Hepatocyte (in vitro differentiated cells): ENCODE results near the gene CEACAM8. TPM values are rescaled to one million over a fixed set of nuclear protein-coding genes. Genes with fewer than 3 reads are reported as not detected.

Source experiments
- DNase-seq: peaks from one replicate; pipeline ENCODE4 v3.0.0-alpha.2; 2016; ENCODE audit warnings: low spot score
- H2AFZ ChIP-seq: fragments of 200-600 bp; sonication (generic); 2 replicates; pipeline ENCODE4 v1.6.0; 2016; ENCODE audit warnings: antibody characterized with exemption, mild to moderate bottlenecking
- H3K27ac ChIP-seq: fragments of 200-600 bp; sonication (generic); 2 replicates; pipeline ENCODE4 v1.5.1; 2016; ENCODE audit warnings: mild to moderate bottlenecking
- H3K27me3 ChIP-seq: fragments of 200-600 bp; sonication (generic); 2 replicates; pipeline ENCODE4 v1.6.1; 2016
- H3K36me3 ChIP-seq: fragments of 200-600 bp; sonication (generic); replicated peaks from 2 replicates; pipeline ENCODE4 v1.5.1; 2016; ENCODE audit warnings: low read depth; ENCODE audit not compliant: insufficient read depth
- H3K4me1 ChIP-seq: fragments of 200-600 bp; sonication (generic); 2 replicates; pipeline ENCODE4 v1.5.1; 2016; ENCODE audit warnings: mild to moderate bottlenecking, moderate library complexity; ENCODE audit not compliant: insufficient read depth
- H3K4me2 ChIP-seq: fragments of 200-600 bp; sonication (generic); 2 replicates; pipeline ENCODE4 v1.6.0; 2016
- H3K4me3 ChIP-seq: fragments of 200-600 bp; sonication (generic); 2 replicates; pipeline ENCODE4 v1.5.1; 2016; ENCODE audit warnings: mild to moderate bottlenecking
- H3K79me2 ChIP-seq: fragments of 200-600 bp; sonication (generic); 2 replicates; pipeline ENCODE4 v1.6.0; 2017; ENCODE audit warnings: mild to moderate bottlenecking
- H3K9me2 ChIP-seq: fragments of 200-600 bp; sonication (generic); replicated peaks from 2 replicates; pipeline ENCODE4 v1.6.0; 2017; ENCODE audit warnings: mild to moderate bottlenecking; ENCODE audit not compliant: insufficient read depth
- H3K9me3 ChIP-seq: fragments of 200-600 bp; sonication (generic); 2 replicates; pipeline ENCODE4 v1.5.1; 2016; ENCODE audit warnings: low read depth, mild to moderate bottlenecking
- H4K20me1 ChIP-seq: fragments of 200-600 bp; sonication (generic); 2 replicates; pipeline ENCODE4 v1.6.0; 2016; ENCODE audit warnings: mild to moderate bottlenecking; ENCODE audit not compliant: insufficient read depth, poor library complexity, severe bottlenecking
- CTCF ChIP-seq: fragments of 200-600 bp; sonication (generic); IDR thresholded peaks from 2 replicates; pipeline ENCODE4 v1.5.1; 2016; ENCODE audit warnings: antibody characterized with exemption, mild to moderate bottlenecking; ENCODE audit not compliant: poor library complexity
- EZH2 ChIP-seq: fragments of 200-600 bp; sonication (generic); IDR thresholded peaks from 2 replicates; pipeline ENCODE4 v1.6.1; 2016; ENCODE audit warnings: antibody characterized with exemption, mild to moderate bottlenecking, borderline replicate concordance
- EZH2phosphoT487 ChIP-seq: fragments of 200-600 bp; sonication (generic); IDR thresholded peaks from one replicate; pipeline ENCODE4 v1.6.1; 2018; ENCODE audit warnings: antibody characterized with exemption, mild to moderate bottlenecking, low read depth, moderate library complexity; ENCODE audit not compliant: unreplicated experiment, severe bottlenecking
- WGBS: methylation state at CpG from one replicate; pipeline ENCODE4 v1.1.6; 2016; ENCODE audit warnings: low lambda C conversion rate; ENCODE audit errors: missing lambda C conversion rate; 5-methylcytosine and 5-hydroxymethylcytosine counted together
- polyA plus RNA-seq: library from polyadenylated mRNA; unstranded; fragments of >200 nt; fragmentation: Nextera tagmentation; extraction: Ambion mirVana; gene quantifications from 2 replicates; pipeline ENCODE4 v1.2.1, GENCODE V29; 2016
- total RNA-seq: library from RNA; depleted of rRNA; stranded (reverse); fragments of >200 nt; gene quantifications from 2 replicates; pipeline ENCODE4 v1.2.3, GENCODE V29; 2014

CEACAM8 gene
- total and polyA plus RNA-seq, 2 experiments from 2014 or later, result not detected

DNA sequence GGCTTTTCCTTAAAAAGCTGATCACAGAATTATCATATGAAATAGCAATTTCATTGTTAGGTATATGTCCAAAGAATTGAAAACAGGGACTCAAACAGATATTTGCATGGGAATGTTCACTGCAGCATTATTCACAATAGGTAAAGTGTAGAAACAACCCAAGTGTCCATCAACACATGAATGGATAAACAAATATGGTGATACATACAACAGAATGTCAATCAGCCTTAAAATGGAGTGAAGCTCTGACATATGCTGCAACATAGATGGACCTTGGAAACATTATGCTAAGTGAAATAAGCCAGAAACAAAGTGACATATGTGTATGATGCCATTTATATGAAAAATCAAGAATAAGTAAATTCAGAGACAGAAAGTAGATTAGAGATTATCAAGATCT, 60.3 kb downstream of the CEACAM8 start:
- TF ChIP-seq CTCF (no peak), EZH2phosphoT487 (no peak), EZH2 (no peak)
- H3K9me2 ChIP-seq, result no peaks in the 10 kb centered on the region
- H3K4me3 ChIP-seq, result no peak overlapping the region
- H3K4me1 ChIP-seq, result no peaks in the 10 kb centered on the region
- H3K79me2 ChIP-seq, result no peaks in the 10 kb centered on the region
- H4K20me1 ChIP-seq, result no peaks in the 10 kb centered on the region
- no peaks in the 10 kb centered on the region for H3K36me3 ChIP-seq
- no peaks in the 10 kb centered on the region for H3K9me3 ChIP-seq
- no peak overlapping the region for H2AFZ ChIP-seq
- no peak overlapping the region for H3K27ac ChIP-seq
- H3K4me2 ChIP-seq, result no peak overlapping the region
- DNase-seq, result no peak
- no peaks in the 10 kb centered on the region for H3K27me3 ChIP-seq

GRCh38 chr19:42532891-42533290, 61.8 kb downstream of the CEACAM8 start:
- no peak overlapping the region for H3K4me2 ChIP-seq
- H3K36me3 ChIP-seq, result no peaks in the 10 kb centered on the region
- 97% methylated on average over 2 of the region's 2 CpGs for whole genome bisulfite sequencing
- no peaks in the 10 kb centered on the region for H3K79me2 ChIP-seq
- DNase-seq, result no peak
- H3K4me1 ChIP-seq, result peaks cover 12% of the 10 kb centered on the region
- TF ChIP-seq CTCF (no peak), EZH2phosphoT487 (no peak), EZH2 (no peak)
- H3K9me2 ChIP-seq, result no peaks in the 10 kb centered on the region
- H3K9me3 ChIP-seq, result no peaks in the 10 kb centered on the region
- H3K27me3 ChIP-seq, result no peaks in the 10 kb centered on the region
- H4K20me1 ChIP-seq, result no peaks in the 10 kb centered on the region
- H3K4me3 ChIP-seq, result no peak overlapping the region
- H3K27ac ChIP-seq, result no peak overlapping the region
- no peak overlapping the region for H2AFZ ChIP-seq

DNA sequence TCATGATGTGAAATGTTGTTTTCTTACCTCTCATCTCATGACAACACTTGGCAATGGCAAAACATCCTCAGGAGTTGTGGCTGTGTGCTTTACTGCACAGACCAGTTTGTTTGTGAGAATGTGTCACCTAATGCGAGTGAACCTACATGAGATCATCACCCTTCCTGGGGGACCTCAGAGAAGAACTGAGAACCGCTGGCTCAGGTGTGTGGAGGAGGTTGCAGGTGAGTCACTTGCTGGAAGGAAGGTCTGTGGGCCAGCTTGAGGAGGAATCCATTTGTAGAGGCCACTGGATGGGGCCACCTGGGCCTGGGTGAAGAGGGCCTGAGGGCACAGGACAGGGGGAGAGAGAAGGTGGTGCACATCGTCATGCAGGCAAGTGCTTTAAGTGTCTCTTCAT, 63.4 kb downstream of the CEACAM8 start:
- TF ChIP-seq EZH2 (no peak), EZH2phosphoT487 (no peak), CTCF (no peak)
- Histone ChIP-seq H3K4me2 (no peak overlapping the region), H3K4me1 (peaks cover 12% of the 10 kb centered on the region), H3K79me2 (no peaks in the 10 kb centered on the region), H3K9me2 (no peaks in the 10 kb centered on the region), H4K20me1 (no peaks in the 10 kb centered on the region), H3K36me3 (no peaks in the 10 kb centered on the region), H3K9me3 (no peaks in the 10 kb centered on the region), H2AFZ (no peak overlapping the region), H3K27me3 (no peaks in the 10 kb centered on the region), H3K4me3 (no peak overlapping the region), H3K27ac (no peak overlapping the region)
- no peak for DNase-seq
- WGBS, result 84% methylated on average over 3 of the region's 3 CpGs

Other genes with a start within 250 kb of the CEACAM8 start
- gene CNFN, start 204.6 kb downstream of the CEACAM8 start, total RNA-seq, result 0.93 TPM in 1 of 2 replicates, not detected in the other
- 8.3 and 8.8 TPM in 2 replicates for gene CNFN, start 204.6 kb downstream of the CEACAM8 start, polyA plus RNA-seq
- 6.4 and 11.2 TPM in 2 replicates for gene LIPE, start 167.5 kb downstream of the CEACAM8 start, total RNA-seq
- 5.4 and 7.1 TPM in 2 replicates for gene LIPE, start 167.5 kb downstream of the CEACAM8 start, polyA plus RNA-seq
- 4.4 and 6.7 TPM in 2 replicates for gene CXCL17, start 152.0 kb downstream of the CEACAM8 start, total RNA-seq
- gene CXCL17, start 152.0 kb downstream of the CEACAM8 start, polyA plus RNA-seq, result 15.3 and 16.7 TPM in 2 replicates
- gene CEACAM1, start 66.4 kb downstream of the CEACAM8 start, total RNA-seq, result 7.1 and 10.0 TPM in 2 replicates
- gene CEACAM1, start 66.4 kb downstream of the CEACAM8 start, polyA plus RNA-seq, result 20.8 and 21.1 TPM in 2 replicates
- gene PSG3, start 145.6 kb upstream of the CEACAM8 start, total RNA-seq, result not detected in 2 replicates
- gene PSG3, start 145.6 kb upstream of the CEACAM8 start, polyA plus RNA-seq, result not detected in 2 replicates
- gene PSG8, start 170.8 kb upstream of the CEACAM8 start, total RNA-seq, result not detected in 2 replicates
- not detected in 2 replicates for gene PSG8, start 170.8 kb upstream of the CEACAM8 start, polyA plus RNA-seq